GM04504 (cell line): ENCODE measurements around the gene RPS2.
A peak's percentile ranks its signal among the peaks of the same experiment; 100 is the strongest.
"Not testable (repeated sequence)": the region's sequence is repeated elsewhere in the genome, so short reads cannot be mapped to it uniquely, and the experiment has no call there.

Experiments used
- DNase-seq: peaks from one replicate; pipeline ENCODE4 v3.0.0-alpha.2; 2012; ENCODE audit warnings: low read depth

Gene RPS2

GRCh38 chr16:1941162-1942046, 23.2 kb downstream of the RPS2 start:
- no peak for DNase-seq

- DNase-seq: no peak
These were observed 24.1 kb downstream of the RPS2 start for GRCh38 chr16:1940273-1941161.

- not testable (repeated sequence) for DNase-seq
These were observed 24.8 kb downstream of the RPS2 start for GRCh38 chr16:1939833-1940232.

GRCh38 chr16:1938910-1939309, 25.7 kb downstream of the RPS2 start:
- no peak for DNase-seq

- DNase-seq: no peak
These were observed 26.3 kb downstream of the RPS2 start for GRCh38 chr16:1938316-1938715.

GRCh38 chr16:1936945-1937479, 27.6 kb downstream of the RPS2 start:
- no peak for DNase-seq

GRCh38 chr16:1933097-1933661, 31.4 kb downstream of the RPS2 start:
- DNase-seq: no peak

- DNase-seq: no peak
These were observed 32.3 kb downstream of the RPS2 start for GRCh38 chr16:1932050-1933028.

- DNase-seq: no peak
These were observed 34.3 kb downstream of the RPS2 start for GRCh38 chr16:1930338-1930720.

- DNase-seq: peak; percentile 58
These were observed 34.9 kb downstream of the RPS2 start for GRCh38 chr16:1929578-1930337.

DNA sequence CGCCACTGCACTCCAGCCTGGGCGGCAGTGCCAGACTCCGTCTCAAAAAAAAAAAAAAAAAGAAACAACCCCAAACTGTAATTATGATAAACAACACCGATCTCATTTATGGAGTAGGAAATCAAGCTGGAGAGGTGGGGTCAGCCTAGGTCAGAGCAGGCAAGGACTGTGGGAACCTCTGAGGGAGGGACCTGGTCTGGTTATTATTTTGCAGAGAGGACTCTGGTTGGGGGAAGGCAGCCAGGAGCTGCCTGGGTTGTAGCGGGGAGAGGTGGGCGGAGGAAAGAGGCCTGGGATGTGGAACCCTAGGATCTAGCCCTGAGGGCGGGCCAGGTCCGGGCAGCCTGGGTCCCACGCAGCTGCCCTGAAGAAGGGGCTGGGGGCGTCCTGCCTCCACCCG, 35.5 kb downstream of the RPS2 start:
- no peak for DNase-seq

DNA sequence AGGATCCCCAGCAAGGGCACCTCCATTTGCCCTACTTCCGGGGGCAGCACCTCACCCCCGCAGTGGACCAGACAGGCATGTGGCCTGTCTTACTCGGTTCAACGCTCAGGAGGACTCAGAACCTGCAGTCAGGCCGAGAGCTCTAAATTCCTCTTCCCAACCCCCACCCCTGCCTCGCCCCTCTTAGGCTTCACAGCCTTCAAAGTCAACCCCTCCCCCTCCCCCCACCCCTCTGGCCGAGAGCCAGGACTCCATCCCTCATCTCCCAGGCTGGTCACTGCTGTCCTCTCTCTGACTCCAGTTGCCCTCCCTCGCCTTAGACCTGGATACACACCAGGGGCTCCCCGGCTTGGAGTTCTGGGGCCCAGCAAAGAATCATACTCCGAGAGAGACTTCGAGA, 38.4 kb downstream of the RPS2 start:
- no peak for DNase-seq

DNA sequence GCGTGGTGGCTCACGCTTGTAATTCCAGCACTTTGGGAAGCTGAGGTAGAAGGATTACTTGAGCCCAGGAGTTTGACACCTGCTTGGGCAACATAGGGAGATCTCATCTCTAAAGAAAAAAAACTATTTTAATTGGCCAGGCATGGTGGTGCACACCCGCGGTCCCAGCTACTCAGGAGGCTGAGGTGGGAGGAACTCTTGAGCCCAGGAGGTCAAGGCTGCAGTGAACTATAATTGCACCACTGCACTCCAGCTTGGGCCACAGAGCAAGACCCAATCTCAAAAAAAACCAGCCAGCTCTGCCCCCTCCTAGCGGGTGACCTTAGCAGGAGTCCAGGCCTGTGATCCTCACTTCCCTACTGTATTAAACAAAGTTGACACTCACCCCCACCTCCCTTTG, 40.5 kb downstream of the RPS2 start:
- DNase-seq: no peak

DNA sequence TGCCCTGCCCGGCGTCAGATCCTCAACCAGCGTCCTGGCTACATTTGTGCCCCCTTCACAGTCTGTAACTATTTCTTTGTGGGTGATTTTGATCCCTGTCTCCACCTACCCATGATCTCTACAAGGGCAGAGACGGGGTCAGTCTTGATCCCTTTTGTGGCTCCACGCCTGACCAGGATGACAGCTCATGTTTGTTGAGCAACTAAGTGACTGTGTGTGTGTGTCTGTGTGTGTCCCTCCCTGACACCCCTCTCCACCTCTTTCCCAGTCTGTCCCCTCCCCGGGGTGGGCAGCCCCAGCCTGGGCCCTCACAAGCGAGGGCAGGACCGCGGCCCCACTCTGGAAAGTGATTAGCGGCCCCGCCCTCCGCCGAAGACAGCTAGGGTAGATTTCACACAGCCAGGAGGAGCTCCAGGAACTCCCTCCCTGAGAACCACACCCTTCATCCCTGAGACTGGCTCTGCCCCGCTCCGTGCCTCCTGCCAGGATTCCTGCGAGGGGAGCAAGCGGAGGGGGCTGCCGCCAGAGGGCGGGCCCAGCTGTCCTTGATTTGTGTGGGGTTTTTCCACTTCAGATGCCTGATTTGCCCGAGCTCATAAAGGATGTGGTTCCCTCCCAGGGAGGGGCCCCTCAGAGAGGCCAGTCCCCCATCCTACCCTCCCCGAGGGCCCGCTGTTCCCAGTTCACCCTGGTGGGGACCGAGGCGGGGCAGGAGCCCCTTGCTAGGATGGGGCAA, 41.2 kb downstream of the RPS2 start:
- DNase-seq: no peak

GRCh38 chr16:1922357-1922756, 42.3 kb downstream of the RPS2 start:
- no peak for DNase-seq

- DNase-seq: no peak
These were observed 43.9 kb downstream of the RPS2 start for GRCh38 chr16:1920727-1921171.

DNA sequence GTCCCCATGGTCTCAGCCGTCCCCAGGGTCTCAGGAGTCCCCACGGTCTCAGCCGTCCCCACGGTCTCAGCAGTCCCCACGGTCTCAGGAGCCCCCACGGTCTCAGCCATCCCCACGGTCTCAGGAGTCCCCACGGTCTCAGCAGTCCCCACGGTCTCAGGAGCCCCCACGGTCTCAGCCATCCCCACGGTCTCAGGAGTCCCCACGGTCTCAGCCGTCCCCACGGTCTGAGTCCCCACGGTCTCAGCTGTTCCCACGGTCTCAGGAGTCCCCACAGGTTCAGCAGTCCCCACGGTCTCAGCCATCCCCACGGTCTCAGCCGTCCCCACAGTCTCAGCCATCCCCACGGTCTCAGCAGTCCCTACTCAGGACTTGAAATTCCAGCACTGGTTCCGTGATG, 44.5 kb downstream of the RPS2 start:
- not testable (repeated sequence) for DNase-seq

- no peak for DNase-seq
These were observed 45.2 kb downstream of the RPS2 start for GRCh38 chr16:1919327-1919998.
